Measurements from ENCODE around the gene MDM2.

The MDM2 gene

GRCh38 chr12:68765696-68766095 lies 42.3 kb upstream of the MDM2 start:
- no peak for ATAC-seq
- TF ChIP-seq ZFP3 (CRISPR knock-in tag; IDR thresholded peaks at IDR 0.05): no peak
- TF ChIP-seq CREB5 (CRISPR knock-in tag; IDR thresholded peaks at IDR 0.05; ENCODE audit: low read depth): no peak
- no peak for TF ChIP-seq ZC3H10 (CRISPR knock-in tag; IDR thresholded peaks at IDR 0.05)

- ATAC-seq: no peak
- TF ChIP-seq ESRRG (CRISPR knock-in tag; IDR thresholded peaks at IDR 0.05): no peak
- no peak for TF ChIP-seq TSHZ2 (CRISPR knock-in tag; IDR thresholded peaks at IDR 0.05)
- TF ChIP-seq CREB5 (CRISPR knock-in tag; IDR thresholded peaks at IDR 0.05; ENCODE audit: low read depth): no peak
- TF ChIP-seq CSRNP3 (CRISPR knock-in tag; IDR thresholded peaks at IDR 0.05): no peak
- no peak for TF ChIP-seq GLIS3 (CRISPR knock-in tag; IDR thresholded peaks at IDR 0.05)
- no peak for TF ChIP-seq ZC3H10 (CRISPR knock-in tag; IDR thresholded peaks at IDR 0.05)
- no peak for TF ChIP-seq CSDC2 (CRISPR knock-in tag; IDR thresholded peaks at IDR 0.05)
- TF ChIP-seq ISL1 (CRISPR knock-in tag; IDR thresholded peaks at IDR 0.05): no peak
- TF ChIP-seq SNAI2 (CRISPR knock-in tag; IDR thresholded peaks at IDR 0.05): no peak
- no peak for TF ChIP-seq ZNF8 (CRISPR knock-in tag; IDR thresholded peaks at IDR 0.05)
- TF ChIP-seq TCF4 (CRISPR knock-in tag; IDR thresholded peaks at IDR 0.05; ENCODE audit: borderline replicate concordance): no peak
- TF ChIP-seq POU6F1 (CRISPR knock-in tag; IDR thresholded peaks at IDR 0.05; ENCODE audit: borderline replicate concordance, low read depth): no peak
Observed at GRCh38 chr12:68766646-68767045, 41.3 kb upstream of the MDM2 start.

- ATAC-seq: no peak
- TF ChIP-seq PPARA (CRISPR knock-in tag; IDR thresholded peaks at IDR 0.05; ENCODE audit: borderline replicate concordance) (no peak), ZC3H10 (CRISPR knock-in tag; IDR thresholded peaks at IDR 0.05) (no peak), ZNF565 (CRISPR knock-in tag; conservative IDR thresholded peaks at IDR 0.05; ENCODE audit: low read depth) (no peak), ZNF70 (CRISPR knock-in tag; IDR thresholded peaks at IDR 0.05) (no peak), SNAI2 (CRISPR knock-in tag; IDR thresholded peaks at IDR 0.05) (no peak), CSDC2 (CRISPR knock-in tag; IDR thresholded peaks at IDR 0.05) (no peak), TOX (CRISPR knock-in tag; IDR thresholded peaks at IDR 0.05; ENCODE audit: borderline replicate concordance) (no peak), TSHZ2 (CRISPR knock-in tag; IDR thresholded peaks at IDR 0.05) (no peak), ESRRG (CRISPR knock-in tag; IDR thresholded peaks at IDR 0.05) (no peak), OSR1 (CRISPR knock-in tag; IDR thresholded peaks at IDR 0.05) (no peak), ISL1 (CRISPR knock-in tag; IDR thresholded peaks at IDR 0.05) (no peak), PATZ1 (CRISPR knock-in tag; IDR thresholded peaks at IDR 0.05; ENCODE audit: borderline replicate concordance) (no peak), GLIS3 (CRISPR knock-in tag; IDR thresholded peaks at IDR 0.05) (no peak)
Observed at GRCh38 chr12:68767191-68767590, 40.8 kb upstream of the MDM2 start.
